Midbrain (tissue), 1 donor: ENCODE results near the gene CCDC89.

Source experiments
- DNase-seq: peaks from one replicate; lab custom pipeline; 2025; lab: John Stamatoyannopoulos, UW

Gene CCDC89

DNA sequence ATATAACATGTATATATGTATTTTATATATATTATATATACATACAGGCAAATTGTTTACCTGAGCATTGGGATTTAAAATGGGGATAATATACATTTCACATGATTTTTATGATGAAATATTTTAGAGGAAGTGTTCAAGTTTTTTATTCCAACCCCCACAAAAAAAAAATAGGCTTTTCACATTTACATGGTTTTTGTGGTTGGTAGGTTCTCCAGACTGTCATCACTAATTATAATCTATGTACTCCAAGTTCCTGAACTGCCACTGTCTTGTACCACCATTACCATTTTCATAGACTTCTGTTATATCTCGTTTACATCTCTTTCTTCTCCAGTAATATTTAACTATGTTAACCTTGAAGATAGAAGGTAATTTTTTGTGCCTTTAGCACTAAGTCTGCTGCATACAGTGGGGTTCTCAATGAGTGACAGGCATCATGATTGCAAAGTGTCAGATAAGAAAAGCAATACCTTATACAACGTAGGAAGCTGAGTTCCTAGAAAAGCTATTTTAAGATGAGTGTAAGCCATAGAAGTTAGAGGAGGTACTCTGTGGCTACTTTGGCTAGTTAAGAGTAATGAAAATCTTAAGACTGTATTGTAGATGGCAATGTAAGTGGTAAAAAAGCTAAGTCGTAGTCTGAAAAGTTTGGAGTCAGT lies 33.1 kb downstream of the CCDC89 start:
- DNase-seq, result no peak

DNA sequence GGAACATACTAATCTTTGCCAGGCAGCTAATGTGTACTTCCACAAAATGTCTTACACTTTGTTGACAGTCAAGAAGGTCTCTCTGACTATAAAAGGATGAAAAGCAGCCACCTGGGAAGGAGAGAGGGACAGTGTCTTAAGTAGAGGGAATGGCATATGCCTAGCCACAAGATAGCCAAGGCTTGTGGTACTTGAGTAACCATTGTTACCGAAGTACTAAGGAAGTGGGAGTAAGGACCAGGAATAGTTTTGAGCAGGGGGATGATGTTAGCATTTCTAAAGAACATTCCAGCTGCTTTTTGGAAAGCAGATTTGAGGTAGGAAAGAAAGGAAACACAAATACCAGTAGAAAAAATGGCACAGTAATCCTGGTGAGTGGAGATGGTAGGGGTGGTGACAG lies 34.9 kb downstream of the CCDC89 start:
- DNase-seq, result no peak

DNA sequence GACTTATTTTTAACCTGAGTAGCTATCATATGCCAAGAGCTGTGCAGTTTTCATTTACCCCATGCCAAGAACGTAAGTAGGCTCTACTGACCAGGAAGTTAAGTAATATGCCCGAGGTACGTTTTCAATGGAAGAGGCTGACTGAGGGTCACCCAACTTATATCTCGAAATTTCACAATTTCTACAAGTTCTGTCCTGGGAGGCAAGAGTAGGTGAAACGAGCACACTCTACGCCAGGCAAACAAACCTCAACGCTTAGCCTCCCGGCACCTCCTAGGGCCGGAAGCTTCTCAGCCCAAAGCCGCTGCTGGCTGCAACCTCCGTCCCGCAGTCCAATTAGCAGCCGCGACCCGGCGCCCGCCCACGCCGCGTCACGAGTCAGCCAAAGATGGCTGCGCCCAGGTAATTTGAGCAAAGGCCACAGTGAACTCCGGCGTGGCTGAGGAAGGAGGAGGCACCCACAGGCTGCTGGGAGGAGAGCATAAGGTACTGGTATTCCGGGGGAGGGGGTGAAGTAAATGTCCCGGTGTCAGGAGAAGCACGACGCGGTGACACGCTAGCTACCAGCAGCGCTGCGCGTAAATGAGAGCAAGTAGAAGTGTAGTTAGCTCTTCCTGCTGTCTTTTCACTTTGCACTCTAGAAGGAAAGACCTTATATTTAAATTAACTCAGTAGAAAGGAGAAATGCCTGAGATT lies 38.2 kb downstream of the CCDC89 start, which contains the start of gene TMEM126A:
TSS of gene TMEM126A (plus strand) at position 364 of the 696 bp plus-strand sequence. CDS start 2,289 bp downstream, outside the sequence.
- DNase-seq, result peak; percentile 89

DNA sequence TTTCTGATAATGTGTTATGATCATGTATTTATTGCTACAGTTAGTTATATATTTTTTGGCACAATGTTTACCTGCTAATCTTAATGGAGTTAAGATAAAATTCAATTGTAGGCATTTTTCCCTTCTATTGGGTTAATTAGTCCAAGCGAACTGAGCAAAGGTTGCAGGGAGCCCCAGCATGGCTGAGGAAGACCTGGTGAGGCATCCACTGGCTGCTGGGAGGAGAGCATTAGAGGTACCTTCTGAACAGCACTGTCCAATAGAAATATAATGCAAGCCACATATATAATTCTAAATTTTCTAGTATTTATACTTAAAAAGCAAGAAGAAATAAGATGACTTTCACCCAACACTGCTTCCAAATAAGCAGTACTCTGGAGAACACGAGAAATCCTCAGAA lies 38.9 kb downstream of the CCDC89 start:
- DNase-seq, result no peak

DNA sequence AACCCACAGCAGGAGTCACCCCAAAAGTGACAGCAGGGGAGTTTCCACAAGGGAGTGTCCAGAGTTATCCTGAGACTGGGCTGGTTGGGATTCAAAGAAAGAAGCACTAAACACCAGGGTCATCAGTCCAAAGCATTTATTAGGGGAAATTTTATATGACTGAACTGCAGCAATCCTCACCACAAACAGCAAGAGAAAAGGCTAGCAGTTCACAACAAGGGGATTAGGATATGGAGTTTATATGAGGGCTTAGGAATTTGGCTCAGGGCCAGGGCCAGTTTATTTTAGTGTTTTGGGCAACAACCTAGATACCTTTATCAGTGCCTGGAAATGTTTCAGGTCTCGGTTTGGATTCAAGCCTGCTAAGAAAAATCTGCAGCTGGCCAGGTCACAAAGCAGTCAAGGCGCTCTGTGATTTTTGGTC lies 42.8 kb downstream of the CCDC89 start:
- no peak for DNase-seq

DNA sequence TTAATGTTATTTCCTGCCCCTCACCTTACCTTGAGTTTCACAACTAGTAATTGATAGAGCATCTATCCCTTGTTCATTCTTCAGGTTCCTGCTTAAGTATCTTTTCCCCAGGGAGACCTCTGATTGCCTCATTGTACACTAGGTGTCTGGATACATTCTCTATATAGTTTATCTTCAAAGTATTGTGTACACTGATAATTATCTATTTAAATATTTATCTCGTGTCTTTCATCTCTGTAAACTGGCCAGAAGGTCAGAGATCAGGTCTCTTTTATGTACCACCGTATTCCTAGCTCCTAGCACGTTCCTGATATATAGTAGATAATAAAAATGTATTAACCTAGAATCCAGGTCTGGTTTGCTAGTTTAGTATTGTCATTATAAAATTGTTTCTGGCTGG lies 51.2 kb downstream of the CCDC89 start:
- no peak for DNase-seq
